H1 (cell line): ENCODE results near the gene UCKL1. TPM values are rescaled to one million over a fixed set of nuclear protein-coding genes. Genes with fewer than 3 reads are reported as not detected.

Source experiments
- CTCF ChIA-PET: fragments of 300-600 bp; sonication (Branson Sonifier 250); formaldehyde crosslinking; loops from one replicate; lab custom pipeline; 2021; ENCODE audit not compliant: partially characterized antibody; lab: Charles Lee
- POLR2A ChIA-PET: fragments of 300-600 bp; sonication (Branson Sonifier 250); formaldehyde crosslinking; loops from one replicate; lab custom pipeline; 2021; ENCODE audit warnings: inconsistent platforms; ENCODE audit not compliant: partially characterized antibody; lab: Charles Lee
- DNase-seq, 2 experiments: peaks; one replicate each; pipeline versions ENCODE4 v3.0.0 to v3.0.0-alpha.2; 2010 to 2022; ENCODE audit warnings: low spot score in 2 of 2, low read depth in 1 of 2, mixed read lengths in 1 of 2
- FAIRE-seq: peaks from 2 replicates; lab custom pipeline; 2011; peaks lifted over from hg19 to GRCh38; lab: Jason Lieb, UNC
- H2AFZ ChIP-seq: 2 replicates; pipeline ENCODE4 v1.8.1; 2012; ENCODE audit warnings: low read length, inconsistent platforms
- H2AK5ac ChIP-seq: 2 replicates; pipeline ENCODE4 v1.6.1; 2013; ENCODE audit warnings: low read depth, low read length
- H2BK120ac ChIP-seq: replicated peaks from 2 replicates; pipeline ENCODE3; 2013; ENCODE audit warnings: low read depth, low read length, inconsistent platforms
- H2BK12ac ChIP-seq: 2 replicates; pipeline ENCODE4 v1.6.1; 2013; ENCODE audit warnings: low read depth, low read length
- H2BK15ac ChIP-seq: 2 replicates; pipeline ENCODE4 v1.6.1; 2013; ENCODE audit warnings: low read length
- H2BK20ac ChIP-seq: 2 replicates; pipeline ENCODE4 v1.6.1; 2013; ENCODE audit warnings: low read length
- H2BK5ac ChIP-seq: 2 replicates; pipeline ENCODE4 v1.6.1; 2013; ENCODE audit warnings: low read depth, low read length
- H3K14ac ChIP-seq: 2 replicates; pipeline ENCODE4 v1.6.1; 2013; ENCODE audit warnings: inconsistent platforms; ENCODE audit not compliant: insufficient read length
- H3K18ac ChIP-seq: 2 replicates; pipeline ENCODE4 v1.6.1; 2013; ENCODE audit warnings: low read length; ENCODE audit errors: extremely low read depth
- H3K23ac ChIP-seq: 2 replicates; pipeline ENCODE4 v1.6.1; 2013; ENCODE audit warnings: inconsistent platforms; ENCODE audit not compliant: insufficient read length
- H3K23me2 ChIP-seq: 2 replicates; pipeline ENCODE4 v1.6.1; 2013; ENCODE audit warnings: low read depth, low read length
- H3K27ac ChIP-seq: 2 replicates; pipeline ENCODE4 v1.6.1; 2011; ENCODE audit warnings: low read depth, low read length, inconsistent platforms
- H3K27me3 ChIP-seq, 4 experiments: replicated peaks in 1 of 4; 1 replicate in 1 of 4; 2 replicates in 3 of 4; pipeline versions ENCODE4 v1.6.1 to v1.8.1; 2011 to 2013; ENCODE audit warnings: low read length in 3 of 4, mild to moderate bottlenecking in 3 of 4, inconsistent platforms in 2 of 4, mixed read lengths in 2 of 4, moderate library complexity in 1 of 4; ENCODE audit not compliant: control insufficient read depth in 3 of 4, insufficient read depth in 3 of 4; ENCODE audit errors: extremely low read depth in 1 of 4
- H3K36me3 ChIP-seq, 4 experiments: 2 replicates each; pipeline versions ENCODE4 v1.6.1 to v1.8.1; 2011 to 2013; ENCODE audit warnings: mild to moderate bottlenecking in 4 of 4, low read length in 3 of 4, moderate library complexity in 2 of 4, control low read depth in 1 of 4, inconsistent platforms in 1 of 4; ENCODE audit not compliant: insufficient read depth in 4 of 4, control insufficient read depth in 2 of 4
- H3K4ac ChIP-seq: replicated peaks from 2 replicates; pipeline ENCODE3; 2013; ENCODE audit warnings: low read length, low read depth, mixed read lengths, inconsistent platforms; ENCODE audit not compliant: insufficient read length
- H3K4me1 ChIP-seq, 4 experiments: replicated peaks in 1 of 4; 1 replicate in 1 of 4; 2 replicates in 3 of 4; pipeline versions ENCODE4 v1.6.1 to v1.8.1; 2011 to 2013; ENCODE audit warnings: low read length in 3 of 4, inconsistent platforms in 2 of 4, mixed read lengths in 1 of 4; ENCODE audit not compliant: insufficient read depth in 4 of 4, control insufficient read depth in 3 of 4
- H3K4me2 ChIP-seq, 2 experiments: 2 replicates each; pipeline versions ENCODE4 v1.6.1 to v1.8.1; 2011 to 2013; ENCODE audit warnings: low read depth in 2 of 2, low read length in 2 of 2, control low read depth in 1 of 2, inconsistent platforms in 1 of 2, mild to moderate bottlenecking in 1 of 2; ENCODE audit not compliant: insufficient read depth in 1 of 2
- H3K4me3 ChIP-seq, 4 experiments: fragments of 200-600, 300-600 bp in 1 of 4; sonication (generic), shearing (Covaris generic), sonication (Bioruptor Twin) in 1 of 4; 2 replicates each; pipeline versions ENCODE4 v1.5.1 to v1.8.1; 2011 to 2016; ENCODE audit warnings: low read length in 4 of 4, low read depth in 3 of 4, control low read depth in 2 of 4, inconsistent platforms in 2 of 4, mild to moderate bottlenecking in 2 of 4, mixed read lengths in 1 of 4, moderate library complexity in 1 of 4; ENCODE audit not compliant: insufficient read depth in 2 of 4; ENCODE audit errors: extremely low read depth in 1 of 4
- H3K56ac ChIP-seq: replicated peaks from 2 replicates; pipeline ENCODE3; 2013; ENCODE audit warnings: low read depth, mild to moderate bottlenecking, mixed read lengths, low read length, inconsistent platforms; ENCODE audit not compliant: insufficient read length
- H3K79me1 ChIP-seq: 2 replicates; pipeline ENCODE4 v1.6.1; 2013; ENCODE audit warnings: low read depth, low read length, control low read depth
- H3K79me2 ChIP-seq, 2 experiments: 2 replicates each; pipeline versions ENCODE4 v1.6.1 to v1.8.1; 2012 to 2013; ENCODE audit warnings: low read length in 2 of 2, mild to moderate bottlenecking in 2 of 2, inconsistent platforms in 1 of 2; ENCODE audit not compliant: insufficient read depth in 2 of 2, control insufficient read depth in 1 of 2
- H3K9ac ChIP-seq, 4 experiments: replicated peaks in 1 of 4; 1 replicate in 1 of 4; 2 replicates in 3 of 4; pipeline versions ENCODE4 v1.6.1 to v1.8.1; 2011 to 2013; ENCODE audit warnings: low read depth in 3 of 4, low read length in 3 of 4, control low read depth in 2 of 4, mild to moderate bottlenecking in 2 of 4, moderate library complexity in 2 of 4, inconsistent platforms in 1 of 4; ENCODE audit errors: extremely low read depth in 1 of 4
- H3K9me3 ChIP-seq, 2 experiments: 2 replicates each; pipeline versions ENCODE4 v1.6.1 to v1.8.1; 2012 to 2013; ENCODE audit warnings: mild to moderate bottlenecking in 2 of 2, moderate library complexity in 2 of 2, control low read depth in 1 of 2, inconsistent platforms in 1 of 2, low read depth in 1 of 2, low read length in 1 of 2, mixed read lengths in 1 of 2; ENCODE audit not compliant: insufficient read depth in 2 of 2
- H4K20me1 ChIP-seq, 2 experiments: replicated peaks in 1 of 2; 2 replicates each; pipeline versions ENCODE3 to v1.8.1; 2011 to 2013; ENCODE audit warnings: inconsistent platforms in 2 of 2, low read length in 2 of 2, mild to moderate bottlenecking in 1 of 2; ENCODE audit not compliant: insufficient read depth in 2 of 2, control insufficient read depth in 1 of 2
- H4K5ac ChIP-seq: 2 replicates; pipeline ENCODE4 v1.6.1; 2013; ENCODE audit warnings: low read length, low read depth, mixed read lengths, inconsistent platforms; ENCODE audit not compliant: insufficient read length
- H4K8ac ChIP-seq: 2 replicates; pipeline ENCODE4 v1.8.0; 2013; ENCODE audit warnings: mild to moderate bottlenecking, moderate library complexity, low read length, inconsistent platforms; ENCODE audit not compliant: insufficient read depth; ENCODE audit errors: extremely low read depth
- H4K91ac ChIP-seq: replicated peaks from 2 replicates; pipeline ENCODE3; 2013; ENCODE audit warnings: low read length, mixed read lengths, inconsistent platforms; ENCODE audit not compliant: insufficient read length
- CEBPB ChIP-seq: IDR thresholded peaks from 2 replicates; pipeline ENCODE4 v1.6.1; 2012; ENCODE audit warnings: low read depth, low read length
- CHD2 ChIP-seq: IDR thresholded peaks from 2 replicates; pipeline ENCODE4 v1.6.1; 2012; ENCODE audit warnings: low read length, improper control_type of control experiment
- CREB1 ChIP-seq: IDR thresholded peaks from 2 replicates; pipeline ENCODE4 v1.6.1; 2012; ENCODE audit warnings: inconsistent platforms
- SIX5 ChIP-seq: IDR thresholded peaks from 2 replicates; pipeline ENCODE4 v1.6.1; 2011; ENCODE audit warnings: mild to moderate bottlenecking, low read depth, low read length
- SP1 ChIP-seq: IDR thresholded peaks from 2 replicates; pipeline ENCODE4 v1.6.1; 2011; ENCODE audit warnings: low read depth, low read length
- WGBS, 2 experiments: shearing (Covaris generic) in 1 of 2; methylation state at CpG; one replicate each; pipeline versions ENCODE4 v1.1.6 to v1.1.7; 2013 to 2015; ENCODE audit warnings: low lambda C conversion rate in 2 of 2, mixed read lengths in 2 of 2, inconsistent platforms in 1 of 2, low coverage in 1 of 2, missing lambda C conversion rate in 1 of 2; ENCODE audit not compliant: insufficient replicate concordance in 2 of 2, insufficient coverage in 1 of 2, insufficient read length in 1 of 2; ENCODE audit errors: extremely low coverage in 1 of 2, missing lambda C conversion rate in 1 of 2; 5-methylcytosine and 5-hydroxymethylcytosine counted together
- polyA plus RNA-seq, 7 experiments: library from polyadenylated mRNA; depleted of rRNA in 3 of 7; stranded (reverse) in 5 of 7; unstranded in 2 of 7; fragments of >200 nt in 5 of 7; fragments of 200-250 nt in 2 of 7; gene quantifications; 1 replicate in 5 of 7; 2 replicates in 1 of 7; 4 replicates in 1 of 7; pipeline versions ENCODE4 v1.2.1 to v1.2.3, GENCODE V29; 2011 to 2013; ENCODE audit warnings: missing spikeins in 2 of 7, mixed read lengths in 2 of 7
- total RNA-seq: library from RNA; stranded (reverse); fragmentation: NEBNext Ultra II Directional; extraction: Animal tissue kit (Norgen Biotek cat#: 25700); gene quantifications from 2 replicates; pipeline ENCODE4 v1.2.1, GENCODE V29; 2021
- TF ChIP-seq, protein P1 (sequence below), 3 experiments: IDR thresholded peaks; 1 replicate in 2 of 3; 2 replicates in 1 of 3; pipeline versions ENCODE4 v1.5.1 to v1.6.1; 2011; ENCODE audit warnings: low read length in 3 of 3, mild to moderate bottlenecking in 3 of 3, inconsistent platforms in 2 of 3, low read depth in 1 of 3, moderate library complexity in 1 of 3; ENCODE audit not compliant: insufficient read depth in 1 of 3; ENCODE audit errors: control extremely low read depth in 1 of 3

The UCKL1 gene
- total and polyA plus RNA-seq, 2 of the 8 experiments (the other 6 are each of a cell fraction or from before 2014, with no cell fraction given): 36.5 to 91.2 TPM

DNA sequence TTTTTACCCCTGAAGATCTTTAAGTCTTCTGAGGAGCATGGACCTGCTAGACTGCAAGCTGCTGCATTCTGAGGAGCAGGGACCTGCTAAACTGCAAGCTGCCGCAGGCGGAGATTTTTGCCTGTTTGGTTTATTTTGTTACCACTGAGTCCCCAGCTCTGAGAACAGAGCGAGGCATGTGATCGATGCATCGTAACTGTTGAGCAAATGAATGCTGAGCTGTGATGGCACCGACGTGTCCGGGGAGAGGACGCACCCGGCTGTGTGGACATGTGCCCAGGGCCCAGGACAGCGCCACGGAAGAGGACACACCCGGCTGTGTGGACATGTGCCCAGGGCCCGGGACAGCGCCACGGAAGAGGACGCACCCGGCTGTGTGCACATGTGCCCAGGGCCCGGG is 37.1 kb downstream of the UCKL1 start:
- no peak overlapping the region for H3K27ac ChIP-seq
- H2BK5ac ChIP-seq: no peak overlapping the region
- no peaks in the 10 kb centered on the region for H3K79me1 ChIP-seq
- no peak overlapping the region for H3K4ac ChIP-seq
- no peak overlapping the region for H3K23ac ChIP-seq
- H3K79me2 ChIP-seq: peaks cover 0 to 9% of the 10 kb centered on the region in 2 experiments; a peak in 1 of 4 replicates
- no peaks in the 10 kb centered on the region for H3K27me3 ChIP-seq
- H2BK20ac ChIP-seq: no peak overlapping the region
- peaks cover 0 to 2% of the 10 kb centered on the region in 2 experiments for H4K20me1 ChIP-seq
- no peaks in the 10 kb centered on the region for H3K36me3 ChIP-seq
- H4K8ac ChIP-seq: no peak overlapping the region
- no peak overlapping the region for H3K14ac ChIP-seq
- POLR2A ChIA-PET: interaction anchor here (0.6 kb wide), 1 partner anchor 102 kb away, joined by 3 read pairs; no protein-coding TSS in a partner anchor
- no peaks in the 10 kb centered on the region for H3K23me2 ChIP-seq
- 97% methylated on average over 13 of the region's 19 CpGs; no CpG with 5 or more reads in 1 of the 2 experiments for WGBS, 2 experiments
- H2BK12ac ChIP-seq: no peak overlapping the region
- no peak overlapping the region for H2BK120ac ChIP-seq
- H3K4me3 ChIP-seq: no peak overlapping the region
- H3K9me3 ChIP-seq: no peaks in the 10 kb centered on the region; a peak in 1 of 4 replicates
- no peak overlapping the region for H2BK15ac ChIP-seq
- FAIRE-seq (no peak), DNase-seq (no peak)
- no peak overlapping the region for H3K9ac ChIP-seq
- H2AK5ac ChIP-seq: no peak overlapping the region
- H3K18ac ChIP-seq: no peak overlapping the region
- TF ChIP-seq CEBPB (no peak), CREB1 (no peak), SP1 (no peak), CHD2 (no peak), SIX5 (no peak)
- TF ChIP-seq, protein P1, sequence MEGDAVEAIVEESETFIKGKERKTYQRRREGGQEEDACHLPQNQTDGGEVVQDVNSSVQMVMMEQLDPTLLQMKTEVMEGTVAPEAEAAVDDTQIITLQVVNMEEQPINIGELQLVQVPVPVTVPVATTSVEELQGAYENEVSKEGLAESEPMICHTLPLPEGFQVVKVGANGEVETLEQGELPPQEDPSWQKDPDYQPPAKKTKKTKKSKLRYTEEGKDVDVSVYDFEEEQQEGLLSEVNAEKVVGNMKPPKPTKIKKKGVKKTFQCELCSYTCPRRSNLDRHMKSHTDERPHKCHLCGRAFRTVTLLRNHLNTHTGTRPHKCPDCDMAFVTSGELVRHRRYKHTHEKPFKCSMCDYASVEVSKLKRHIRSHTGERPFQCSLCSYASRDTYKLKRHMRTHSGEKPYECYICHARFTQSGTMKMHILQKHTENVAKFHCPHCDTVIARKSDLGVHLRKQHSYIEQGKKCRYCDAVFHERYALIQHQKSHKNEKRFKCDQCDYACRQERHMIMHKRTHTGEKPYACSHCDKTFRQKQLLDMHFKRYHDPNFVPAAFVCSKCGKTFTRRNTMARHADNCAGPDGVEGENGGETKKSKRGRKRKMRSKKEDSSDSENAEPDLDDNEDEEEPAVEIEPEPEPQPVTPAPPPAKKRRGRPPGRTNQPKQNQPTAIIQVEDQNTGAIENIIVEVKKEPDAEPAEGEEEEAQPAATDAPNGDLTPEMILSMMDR (IDR thresholded peaks at IDR 0.05; ENCODE audit: control extremely low read depth in 1 of 3, insufficient read depth in 1 of 3, low read depth in 1 of 3, low read length in 3 of 3): no peak
- H2AFZ ChIP-seq: no peak overlapping the region
- CTCF ChIA-PET: interaction anchor here (1.1 to 1.7 kb wide), 6 partner anchors 10 to 61 kb away, joined by 3 to 7 read pairs (median 5); partner anchors contain the start of genes PRPF6 and TPD52L2
- H3K4me1 ChIP-seq: no peaks in the 10 kb centered on the region
- H4K5ac ChIP-seq: no peak overlapping the region
- H4K91ac ChIP-seq: no peak overlapping the region
- H3K56ac ChIP-seq: no peak overlapping the region
- H3K4me2 ChIP-seq: no peak overlapping the region
